Measurements from ENCODE around the gene LPA.

- TF ChIP-seq CTCF (IDR thresholded peaks at IDR 0.05; ENCODE audit: poor library complexity) (no peak), EZH2phosphoT487 (IDR thresholded peaks at IDR 0.05; ENCODE audit: low read depth, severe bottlenecking, unreplicated experiment) (no peak)
These were observed 119.3 kb downstream of the LPA start for GRCh38 chr6:160544802-160545201.

Data from hepatocyte (in vitro differentiated cells).